Cardiac fibroblast (primary cell): ENCODE measurements around the gene IRF2BP1.

Experiments
- DNase-seq, 2 donors: peaks; one replicate each; pipeline versions ENCODE4 v3.0.0 to v3.0.0-alpha.2; 2010; ENCODE audit warnings: low read depth in 2 of 2
- H3K4me3 ChIP-seq, 2 donors: replicated peaks in 1 of 2; 1 replicate in 1 of 2; 2 replicates in 1 of 2; pipeline ENCODE4 v1.5.1; 2011; ENCODE audit warnings: low read depth in 2 of 2, low read length in 2 of 2, mild to moderate bottlenecking in 2 of 2, moderate library complexity in 1 of 2
- TF ChIP-seq, protein P1 (sequence below): IDR thresholded peaks from one replicate; pipeline ENCODE4 v1.5.1; 2011; ENCODE audit warnings: low read depth, mild to moderate bottlenecking, low read length, inconsistent platforms

Gene IRF2BP1

DNA sequence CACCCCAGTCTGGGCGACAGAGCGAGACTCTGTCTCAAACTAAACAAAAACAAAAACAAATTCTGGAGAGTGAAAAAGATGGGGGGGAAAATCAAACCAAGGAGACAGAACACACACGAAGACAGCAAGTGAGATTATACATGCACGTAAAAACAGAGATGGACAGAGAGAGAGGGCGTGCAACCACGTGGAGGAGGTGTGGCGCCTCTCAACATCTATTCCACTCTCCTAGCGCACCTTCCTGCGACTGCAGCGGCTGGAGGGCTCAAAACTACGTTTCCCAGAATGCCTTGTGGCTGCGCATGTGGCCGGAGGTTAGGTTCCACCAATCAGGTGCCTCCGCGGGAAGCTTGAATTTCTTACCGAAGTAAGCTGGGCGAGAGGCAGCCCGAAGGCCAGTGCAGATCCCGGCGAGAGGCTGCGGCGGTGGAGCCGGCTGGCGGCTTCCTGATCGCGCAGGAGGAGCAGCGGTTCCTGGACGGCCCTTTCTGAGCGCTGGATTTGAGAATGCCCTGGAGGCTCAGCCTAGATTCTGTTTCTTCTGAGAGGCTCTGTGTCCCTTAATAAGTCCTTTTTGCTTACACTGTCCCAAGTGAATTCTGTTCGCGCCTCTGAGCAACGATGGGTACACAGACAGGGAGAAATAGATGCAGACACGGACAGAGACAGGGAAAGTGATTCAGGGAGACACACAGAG is 41.8 kb upstream of the IRF2BP1 start:
- H3K4me3 ChIP-seq, result peak overlapping the region in 1 of 2 donors; percentile 10
- TF ChIP-seq, protein P1, sequence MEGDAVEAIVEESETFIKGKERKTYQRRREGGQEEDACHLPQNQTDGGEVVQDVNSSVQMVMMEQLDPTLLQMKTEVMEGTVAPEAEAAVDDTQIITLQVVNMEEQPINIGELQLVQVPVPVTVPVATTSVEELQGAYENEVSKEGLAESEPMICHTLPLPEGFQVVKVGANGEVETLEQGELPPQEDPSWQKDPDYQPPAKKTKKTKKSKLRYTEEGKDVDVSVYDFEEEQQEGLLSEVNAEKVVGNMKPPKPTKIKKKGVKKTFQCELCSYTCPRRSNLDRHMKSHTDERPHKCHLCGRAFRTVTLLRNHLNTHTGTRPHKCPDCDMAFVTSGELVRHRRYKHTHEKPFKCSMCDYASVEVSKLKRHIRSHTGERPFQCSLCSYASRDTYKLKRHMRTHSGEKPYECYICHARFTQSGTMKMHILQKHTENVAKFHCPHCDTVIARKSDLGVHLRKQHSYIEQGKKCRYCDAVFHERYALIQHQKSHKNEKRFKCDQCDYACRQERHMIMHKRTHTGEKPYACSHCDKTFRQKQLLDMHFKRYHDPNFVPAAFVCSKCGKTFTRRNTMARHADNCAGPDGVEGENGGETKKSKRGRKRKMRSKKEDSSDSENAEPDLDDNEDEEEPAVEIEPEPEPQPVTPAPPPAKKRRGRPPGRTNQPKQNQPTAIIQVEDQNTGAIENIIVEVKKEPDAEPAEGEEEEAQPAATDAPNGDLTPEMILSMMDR, result no peak

DNA sequence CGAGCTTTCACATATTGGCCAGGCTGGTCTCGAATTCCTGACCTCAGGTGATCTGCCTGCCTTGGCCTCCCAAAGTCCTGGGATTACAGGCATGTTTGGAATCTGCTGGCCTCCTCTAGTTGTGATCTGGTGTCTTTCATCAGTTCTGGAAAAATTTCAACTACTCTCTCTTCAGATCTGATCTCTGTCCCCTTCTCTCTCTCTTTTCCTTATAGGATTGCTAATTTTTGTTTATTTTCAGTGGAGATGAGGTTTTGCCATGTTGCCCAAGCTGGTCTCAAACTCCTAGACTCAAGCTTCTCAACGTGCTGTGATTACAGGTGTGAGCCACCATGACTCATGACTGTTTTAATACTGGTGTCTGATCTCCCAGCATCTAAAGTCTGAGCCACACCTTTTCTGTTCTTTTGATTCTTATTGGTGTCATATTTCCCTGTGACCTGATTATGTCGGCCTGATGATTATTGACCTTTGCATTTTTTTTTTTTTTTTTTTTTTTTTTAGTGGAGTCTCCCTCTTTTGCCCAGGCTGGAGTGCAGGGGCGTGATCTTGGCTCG is 39.0 kb upstream of the IRF2BP1 start:
- H3K4me3 ChIP-seq, result no peak overlapping the region
- no peak for DNase-seq
- TF ChIP-seq, protein P1, result no peak

More for the DNA sequence above, 41.8 kb upstream of the IRF2BP1 start:
- DNase-seq, result peak; percentile 92 to 93

DNA sequence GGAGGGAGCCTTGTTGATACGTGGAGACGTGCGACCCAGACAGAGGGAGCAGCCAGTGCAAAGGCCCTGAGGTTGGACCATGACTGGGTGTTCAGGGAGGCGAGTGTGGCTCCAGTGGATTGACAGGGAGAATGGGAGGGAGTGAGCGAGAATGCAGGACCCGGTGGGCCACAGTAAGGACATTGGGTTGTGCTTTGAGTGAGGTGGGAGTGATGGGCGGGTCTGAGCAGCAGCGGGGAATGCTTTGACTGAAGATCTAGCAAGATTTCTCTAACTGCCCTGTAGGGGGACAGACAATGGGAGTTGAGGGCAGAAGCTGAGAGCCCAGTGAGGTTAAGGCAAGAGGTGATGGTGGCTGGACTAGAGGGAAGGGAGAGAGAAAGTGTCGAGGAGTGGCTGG is 36.3 kb upstream of the IRF2BP1 start:
- TF ChIP-seq, protein P1, result peak; percentile 28
- DNase-seq, result no peak
- H3K4me3 ChIP-seq, result no peak overlapping the region

DNA sequence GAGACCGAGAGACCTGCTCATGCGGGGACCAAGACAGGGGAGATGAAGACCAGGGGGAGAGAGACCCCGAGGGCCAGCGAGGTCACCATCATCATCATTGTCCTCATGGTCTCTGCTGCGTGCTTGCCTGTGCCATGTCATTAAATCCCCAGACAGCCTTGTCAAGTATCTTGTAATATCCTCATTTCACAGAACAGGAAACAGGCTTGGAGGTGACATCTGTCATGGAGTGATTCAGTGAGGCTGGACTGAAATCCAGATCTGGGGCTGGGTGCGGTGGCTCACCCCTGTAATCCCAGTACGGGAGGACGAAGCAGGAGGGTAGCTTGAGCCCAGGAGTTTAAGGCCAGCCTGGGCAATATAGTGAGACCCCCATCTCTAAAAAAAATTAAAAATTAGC is 34.5 kb upstream of the IRF2BP1 start:
- TF ChIP-seq, protein P1, result no peak
- no peak overlapping the region for H3K4me3 ChIP-seq
- no peak for DNase-seq

DNA sequence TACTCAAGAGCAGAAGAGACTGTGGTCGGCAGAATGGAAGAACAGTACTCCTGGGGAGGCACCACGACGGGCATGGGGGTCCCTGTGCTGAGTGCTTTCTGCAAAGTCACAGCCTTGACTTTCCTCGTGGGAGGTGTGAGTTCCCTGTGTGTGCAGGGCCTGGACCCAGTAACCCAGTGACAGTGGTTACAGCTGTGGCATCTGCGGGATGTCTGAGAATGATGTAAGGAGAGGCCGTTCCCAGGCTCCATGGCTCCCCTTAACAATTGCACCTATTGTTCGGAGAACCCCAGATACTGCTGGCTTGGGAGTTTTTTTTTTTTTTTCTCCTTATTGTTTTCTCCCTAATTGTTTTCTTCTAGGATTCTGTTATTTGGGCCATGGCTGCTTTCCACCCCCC is 33.7 kb upstream of the IRF2BP1 start:
- TF ChIP-seq, protein P1, result no peak
- H3K4me3 ChIP-seq, result no peak overlapping the region
- DNase-seq, result no peak

DNA sequence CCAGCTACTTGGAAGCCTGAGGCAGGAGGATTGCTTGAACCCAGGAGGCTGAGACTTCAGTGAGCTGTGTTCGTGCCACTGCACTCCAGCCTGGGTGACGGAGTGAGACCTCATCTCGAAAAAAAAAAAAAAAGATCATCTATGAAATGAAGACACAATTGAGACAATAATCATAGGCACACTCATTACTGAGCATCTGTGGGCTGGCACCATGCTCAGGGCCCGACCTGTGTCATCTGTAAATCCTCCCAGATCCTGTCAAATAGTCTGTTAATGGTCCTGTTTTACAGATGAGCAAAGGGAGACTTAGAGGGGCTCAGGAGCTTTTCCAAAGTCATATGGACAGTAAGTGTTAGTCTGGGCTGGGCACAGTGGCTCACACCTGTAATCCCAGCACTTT is 32.8 kb upstream of the IRF2BP1 start:
- no peak for DNase-seq
- no peak overlapping the region for H3K4me3 ChIP-seq
- TF ChIP-seq, protein P1, result no peak
